Calu3 (cell line): Measurements from ENCODE around the gene ARFGAP2. TPM values are rescaled to one million over a fixed set of nuclear protein-coding genes. Genes with fewer than 3 reads are reported as not detected.

Experiments used
- BruUV-seq: library from RNA; stranded (reverse); fragments of 400-500 nt; replicated peaks from 2 replicates; lab custom pipeline; 2021; lab: Mats Ljungman, UMichigan
- CTCF ChIA-PET: fragments of 300-600 bp; sonication (Branson Sonifier 250); formaldehyde crosslinking; loops from one replicate; lab custom pipeline; 2022; ENCODE audit warnings: antibody characterized with exemption; lab: Charles Lee
- DNase-seq: peaks from one replicate; pipeline ENCODE4 v3.0.0; 2022
- H3K27ac Mint-ChIP-seq: one replicate; pipeline ENCODE4 v1.8.0; 2022; ENCODE audit warnings: mixed read lengths; ENCODE audit not compliant: unreplicated experiment
- H3K27me3 Mint-ChIP-seq: one replicate; pipeline ENCODE4 v1.8.0; 2022; ENCODE audit warnings: mixed read lengths; ENCODE audit not compliant: unreplicated experiment
- H3K36me3 Mint-ChIP-seq: one replicate; pipeline ENCODE4 v1.8.0; 2022; ENCODE audit warnings: mild to moderate bottlenecking, moderate library complexity, mixed read lengths; ENCODE audit not compliant: insufficient read depth, unreplicated experiment
- H3K4me1 Mint-ChIP-seq: one replicate; pipeline ENCODE4 v1.8.0; 2022; ENCODE audit warnings: mild to moderate bottlenecking, low read depth, mixed read lengths; ENCODE audit not compliant: unreplicated experiment
- H3K4me3 Mint-ChIP-seq: one replicate; pipeline ENCODE4 v1.8.0; 2022; ENCODE audit warnings: mild to moderate bottlenecking, low read depth, moderate library complexity, mixed read lengths; ENCODE audit not compliant: unreplicated experiment
- H3K9me3 Mint-ChIP-seq: one replicate; pipeline ENCODE4 v1.8.0; 2022; ENCODE audit warnings: low read depth, mixed read lengths; ENCODE audit not compliant: unreplicated experiment
- CTCF ChIP-seq: fragments of 200-600 bp; IDR thresholded peaks from one replicate; pipeline ENCODE4 v1.8.0; 2022; ENCODE audit warnings: antibody characterized with exemption; ENCODE audit not compliant: unreplicated experiment
- intact Hi-C: fragments of 100-400 bp; cut with micrococcal nuclease; formaldehyde crosslinking; loops from one replicate; pipeline ENCODE4 v1.10.0; 2022; ENCODE audit not compliant: unreplicated experiment
- total RNA-seq: library from RNA; stranded (reverse); gene quantifications from 2 replicates; pipeline ENCODE4 v1.2.3, GENCODE V29; 2022

The ARFGAP2 gene
- total RNA-seq, 1 experiment from 2014 or later: 108 TPM

- CTCF ChIA-PET: interaction anchor here (0.5 to 0.6 kb wide), 2 partner anchors 103 to 552 kb away, joined by 3 to 6 read pairs; no protein-coding TSS in a partner anchor
- DNase-seq: no peak
- no peaks in the 10 kb centered on the region for H3K4me1 Mint-ChIP-seq
- no peak overlapping the region for H3K4me3 Mint-ChIP-seq
- H3K36me3 Mint-ChIP-seq: peaks cover 9% of the 10 kb centered on the region
- BruUV-seq: no TSS peak
- H3K9me3 Mint-ChIP-seq: no peaks in the 10 kb centered on the region
- no peaks in the 10 kb centered on the region for H3K27me3 Mint-ChIP-seq
- H3K27ac Mint-ChIP-seq: no peak overlapping the region
- TF ChIP-seq CTCF: no peak
- intact Hi-C loops: no loop called here
Measured at GRCh38 chr11:47149782-47150181, 26.9 kb downstream of the ARFGAP2 start.

DNA sequence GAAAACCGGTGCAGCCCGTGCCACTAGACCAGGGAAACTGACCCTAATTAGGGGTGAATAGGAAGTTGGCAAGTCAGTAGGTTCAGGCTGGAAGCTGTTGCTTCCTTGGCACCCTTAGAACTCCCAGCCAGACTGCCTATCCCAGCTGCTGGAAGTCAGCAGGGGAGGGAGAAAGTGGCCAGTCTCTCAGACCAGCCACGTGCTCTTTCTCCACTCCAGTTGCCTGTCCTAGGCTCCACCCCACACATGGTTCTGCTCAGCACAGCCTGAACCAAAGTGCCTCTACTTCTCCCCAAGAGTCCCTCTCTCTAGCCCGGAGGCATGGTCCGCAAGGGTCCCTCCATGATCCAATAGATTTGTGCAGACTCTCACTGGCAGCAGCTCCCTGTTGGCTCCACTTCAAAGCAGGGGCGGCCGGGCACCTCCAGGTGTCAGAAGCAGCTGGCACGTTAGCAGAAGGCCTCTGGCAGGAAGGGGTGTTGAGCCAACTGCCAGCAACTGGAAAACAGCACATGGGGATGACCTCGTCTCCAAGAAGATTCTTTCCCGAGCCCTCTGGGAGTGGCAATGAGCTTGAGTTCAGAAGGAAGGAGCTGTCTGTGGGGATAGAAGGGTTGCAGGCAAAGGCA lies 27.7 kb downstream of the ARFGAP2 start:
- no peaks in the 10 kb centered on the region for H3K4me1 Mint-ChIP-seq
- intact Hi-C loops: no loop called here
- no peaks in the 10 kb centered on the region for H3K9me3 Mint-ChIP-seq
- H3K27me3 Mint-ChIP-seq: no peaks in the 10 kb centered on the region
- H3K4me3 Mint-ChIP-seq: no peak overlapping the region
- BruUV-seq: no TSS peak
- CTCF ChIA-PET: interaction anchor here (0.6 kb wide), 1 partner anchor 551 kb away, joined by 6 read pairs; no protein-coding TSS in a partner anchor
- H3K27ac Mint-ChIP-seq: no peak overlapping the region
- no peak for TF ChIP-seq CTCF
- no peak for DNase-seq
- H3K36me3 Mint-ChIP-seq: peaks cover 5% of the 10 kb centered on the region

- no peak overlapping the region for H3K27ac Mint-ChIP-seq
Measured at GRCh38 chr11:47148270-47148669, 28.4 kb downstream of the ARFGAP2 start.

DNA sequence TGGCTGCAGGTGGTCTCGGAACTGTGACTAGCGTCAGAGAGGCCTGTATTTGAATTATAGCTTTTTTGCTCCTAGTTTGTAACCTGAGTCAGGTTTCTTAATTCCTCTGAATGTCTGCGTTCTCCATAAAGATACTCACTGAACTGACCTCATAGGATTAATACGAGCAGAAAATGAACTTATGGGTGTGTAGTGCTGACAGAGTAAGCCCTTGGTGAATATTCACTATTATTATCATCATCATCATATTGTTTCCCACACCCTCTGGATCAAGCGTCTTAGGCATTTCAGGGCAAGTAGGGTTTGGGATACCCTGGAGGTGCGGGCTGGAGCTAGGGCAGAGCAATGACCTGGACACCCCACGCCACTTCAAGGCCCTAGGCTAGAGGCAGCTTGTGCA lies 29.0 kb downstream of the ARFGAP2 start:
- CTCF ChIA-PET: no interaction called here
- no peaks in the 10 kb centered on the region for H3K27me3 Mint-ChIP-seq
- intact Hi-C loops: no loop called here
- no peaks in the 10 kb centered on the region for H3K36me3 Mint-ChIP-seq
- H3K4me3 Mint-ChIP-seq: no peak overlapping the region
- H3K9me3 Mint-ChIP-seq: no peaks in the 10 kb centered on the region
- DNase-seq: no peak
- BruUV-seq: no TSS peak
- TF ChIP-seq CTCF: no peak
- no peaks in the 10 kb centered on the region for H3K4me1 Mint-ChIP-seq
- H3K27ac Mint-ChIP-seq: no peak overlapping the region

More at GRCh38 chr11:47148270-47148669, 28.4 kb downstream of the ARFGAP2 start:
- BruUV-seq: no TSS peak
- no peak overlapping the region for H3K4me3 Mint-ChIP-seq
- CTCF ChIA-PET: no interaction called here
- DNase-seq: no peak
- no peak for TF ChIP-seq CTCF
- H3K36me3 Mint-ChIP-seq: peaks cover 4% of the 10 kb centered on the region
- no peaks in the 10 kb centered on the region for H3K9me3 Mint-ChIP-seq
- H3K4me1 Mint-ChIP-seq: no peaks in the 10 kb centered on the region
- intact Hi-C loops: no loop called here
- H3K27me3 Mint-ChIP-seq: no peaks in the 10 kb centered on the region
